GM18498 (cell line): ENCODE measurements around the gene SCFD2.
A peak's percentile ranks its signal among the peaks of the same experiment; 100 is the strongest.

Source experiments
- ATAC-seq: cut with Tn5 transposase; IDR thresholded peaks from one replicate; pipeline ENCODE4 v1.9.1; 2021; ENCODE audit warnings: mild to moderate bottlenecking, moderate library complexity; ENCODE audit not compliant: unreplicated experiment

Gene SCFD2

GRCh38 chr4:53019485-53020382 lies 346.1 kb downstream of the SCFD2 start:
- no peak for ATAC-seq

- ATAC-seq: no peak
These were observed 347.4 kb downstream of the SCFD2 start for GRCh38 chr4:53018471-53018870.

- no peak for ATAC-seq
These were observed 349.6 kb downstream of the SCFD2 start for GRCh38 chr4:53016099-53016820.

GRCh38 chr4:53015681-53016080 lies 350.2 kb downstream of the SCFD2 start:
- ATAC-seq: no peak

- no peak for ATAC-seq
These were observed 351.0 kb downstream of the SCFD2 start for GRCh38 chr4:53014881-53015280.

- ATAC-seq: no peak
These were observed 351.7 kb downstream of the SCFD2 start for GRCh38 chr4:53013873-53014775.

- peak; percentile 75 for ATAC-seq
These were observed 353.1 kb downstream of the SCFD2 start for GRCh38 chr4:53012738-53013137.

GRCh38 chr4:53011259-53011905 lies 354.5 kb downstream of the SCFD2 start:
- no peak for ATAC-seq

GRCh38 chr4:53010318-53010717 lies 355.5 kb downstream of the SCFD2 start:
- ATAC-seq: no peak

- peak; percentile 55 for ATAC-seq
These were observed 356.0 kb downstream of the SCFD2 start for GRCh38 chr4:53009824-53010223.

- ATAC-seq: no peak
These were observed 358.8 kb downstream of the SCFD2 start for GRCh38 chr4:53007024-53007423.

GRCh38 chr4:53005808-53006207 lies 360.1 kb downstream of the SCFD2 start:
- no peak for ATAC-seq

GRCh38 chr4:53005149-53005546 lies 360.7 kb downstream of the SCFD2 start:
- ATAC-seq: no peak

- peak; percentile 47 for ATAC-seq
These were observed 361.2 kb downstream of the SCFD2 start for GRCh38 chr4:53004497-53005148.

GRCh38 chr4:53003959-53004358 lies 361.9 kb downstream of the SCFD2 start:
- peak; percentile 46 for ATAC-seq

- ATAC-seq: no peak
These were observed 365.3 kb downstream of the SCFD2 start for GRCh38 chr4:53000560-53000959.

- no peak for ATAC-seq
These were observed 366.2 kb downstream of the SCFD2 start for GRCh38 chr4:52999626-53000025.

GRCh38 chr4:52998413-52998812 lies 367.4 kb downstream of the SCFD2 start:
- ATAC-seq: no peak

- no peak for ATAC-seq
These were observed 368.8 kb downstream of the SCFD2 start for GRCh38 chr4:52997132-52997416.
